Skeletal muscle satellite cell (primary cell): Measurements from ENCODE around the gene BRSK2.
"Not testable (repeated sequence)": the region's sequence is repeated elsewhere in the genome, so short reads cannot be mapped to it uniquely, and the experiment has no call there.

Experiments
- H3K27me3 ChIP-seq: 2 replicates; pipeline ENCODE4 v1.7.0; 2013; ENCODE audit warnings: low read length; ENCODE audit not compliant: control insufficient read depth, insufficient read depth
- H3K36me3 ChIP-seq: 2 replicates; pipeline ENCODE4 v1.7.0; 2013; ENCODE audit warnings: mild to moderate bottlenecking, control low read depth, low read length; ENCODE audit not compliant: insufficient read depth
- H3K4me1 ChIP-seq: 2 replicates; pipeline ENCODE4 v1.7.0; 2013; ENCODE audit warnings: low read length; ENCODE audit not compliant: control insufficient read depth, insufficient read depth
- H3K4me2 ChIP-seq: 2 replicates; pipeline ENCODE4 v1.7.0; 2013; ENCODE audit warnings: mild to moderate bottlenecking, low read length
- H3K4me3 ChIP-seq: 2 replicates; pipeline ENCODE4 v1.7.0; 2013; ENCODE audit warnings: low read length
- H3K9ac ChIP-seq: 2 replicates; pipeline ENCODE4 v1.7.0; 2013; ENCODE audit warnings: mild to moderate bottlenecking, low read depth, low read length, moderate library complexity
- H3K9me3 ChIP-seq: replicated peaks from 2 replicates; pipeline ENCODE4 v1.7.0; 2013; ENCODE audit warnings: mild to moderate bottlenecking, control low read depth, low read length

Gene BRSK2

GRCh38 chr11:1422481-1422880, 32.7 kb downstream of the BRSK2 start:
- Histone ChIP-seq H3K36me3 (no peaks in the 10 kb centered on the region), H3K9ac (no peak overlapping the region), H3K4me3 (no peak overlapping the region), H3K4me1 (no peaks in the 10 kb centered on the region), H3K9me3 (peaks cover 10% of the 10 kb centered on the region), H3K27me3 (no peaks in the 10 kb centered on the region), H3K4me2 (no peak overlapping the region)

DNA sequence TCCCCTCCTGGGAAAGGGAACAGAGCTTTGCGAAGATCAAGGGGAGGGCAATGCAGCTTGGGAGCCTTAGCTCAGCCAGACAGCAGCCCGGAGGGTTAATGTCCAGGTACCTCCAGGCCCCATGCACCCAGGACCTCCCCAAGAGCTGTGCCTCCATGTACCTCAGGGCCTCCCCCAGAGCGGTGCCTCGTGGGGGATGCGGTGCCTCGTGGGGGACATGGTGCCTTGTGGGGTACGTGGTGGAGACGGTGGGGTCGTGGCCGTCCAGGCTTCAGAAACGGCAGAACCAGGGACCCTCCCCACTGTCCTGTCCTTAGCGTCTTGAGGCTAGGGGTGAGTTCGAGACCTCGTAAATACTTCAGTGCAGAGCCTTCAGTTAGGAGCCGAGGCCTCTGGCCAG, 33.2 kb downstream of the BRSK2 start:
- no peak overlapping the region for H3K9ac ChIP-seq
- H3K4me2 ChIP-seq, result no peak overlapping the region
- H3K27me3 ChIP-seq, result no peaks in the 10 kb centered on the region
- no peaks in the 10 kb centered on the region for H3K36me3 ChIP-seq
- H3K4me1 ChIP-seq, result no peaks in the 10 kb centered on the region
- H3K9me3 ChIP-seq, result peaks cover 8% of the 10 kb centered on the region
- H3K4me3 ChIP-seq, result no peak overlapping the region

DNA sequence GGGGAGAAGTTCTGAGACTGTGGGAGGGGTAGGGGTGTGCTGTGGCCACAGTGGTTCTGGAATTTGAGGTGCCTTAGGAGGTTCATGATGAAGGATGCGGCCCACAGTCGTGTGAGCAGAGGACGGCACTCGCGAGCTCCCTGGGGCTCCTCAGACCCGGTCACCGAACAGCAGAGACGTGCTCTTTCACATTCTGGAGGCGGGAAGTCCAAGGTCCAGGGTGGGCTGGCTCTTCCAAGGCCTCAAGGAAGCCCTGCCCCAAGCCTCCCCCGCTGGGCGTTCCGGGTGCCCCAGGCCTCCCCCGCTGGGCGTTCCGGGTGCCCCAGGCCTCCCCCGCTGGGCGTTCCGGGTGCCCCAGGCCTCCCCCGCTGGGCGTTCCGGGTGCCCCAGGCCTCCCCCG, 33.7 kb downstream of the BRSK2 start:
- H3K9ac ChIP-seq, H3K4me3 ChIP-seq, H3K9me3 ChIP-seq, H3K27me3 ChIP-seq, H3K4me2 ChIP-seq, H3K36me3 ChIP-seq, H3K4me1 ChIP-seq: not testable (repeated sequence)

DNA sequence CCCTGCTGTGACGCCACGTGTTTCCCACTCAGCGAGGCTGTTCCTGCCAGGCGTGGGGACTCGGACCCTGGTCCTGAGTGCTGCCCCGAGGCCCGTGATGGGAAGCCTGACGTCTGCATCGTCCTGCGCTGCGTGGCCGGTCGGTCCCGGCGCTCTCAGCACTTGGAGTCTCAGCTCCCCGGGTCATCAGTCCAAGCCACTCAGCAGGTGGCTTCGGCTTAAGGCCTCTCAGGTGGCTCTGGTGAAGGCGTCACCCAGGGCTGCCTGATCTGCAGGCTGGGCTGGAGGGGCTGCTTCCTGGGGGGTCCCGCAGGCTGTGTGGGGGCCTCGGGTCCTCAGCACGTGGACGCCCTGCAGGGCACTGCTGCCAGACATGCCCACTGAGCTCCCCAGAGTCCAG, 35.3 kb downstream of the BRSK2 start:
- no peaks in the 10 kb centered on the region for H3K36me3 ChIP-seq
- H3K27me3 ChIP-seq, result no peaks in the 10 kb centered on the region
- H3K9me3 ChIP-seq, result no peaks in the 10 kb centered on the region
- H3K9ac ChIP-seq, result no peak overlapping the region
- no peaks in the 10 kb centered on the region for H3K4me1 ChIP-seq
- no peak overlapping the region for H3K4me2 ChIP-seq
- no peak overlapping the region for H3K4me3 ChIP-seq

- Histone ChIP-seq H3K4me1 (no peaks in the 10 kb centered on the region), H3K36me3 (no peaks in the 10 kb centered on the region), H3K9ac (no peak overlapping the region), H3K9me3 (no peaks in the 10 kb centered on the region), H3K4me3 (no peak overlapping the region), H3K27me3 (no peaks in the 10 kb centered on the region), H3K4me2 (no peak overlapping the region)
These were observed 35.7 kb downstream of the BRSK2 start for GRCh38 chr11:1425439-1425838.

DNA sequence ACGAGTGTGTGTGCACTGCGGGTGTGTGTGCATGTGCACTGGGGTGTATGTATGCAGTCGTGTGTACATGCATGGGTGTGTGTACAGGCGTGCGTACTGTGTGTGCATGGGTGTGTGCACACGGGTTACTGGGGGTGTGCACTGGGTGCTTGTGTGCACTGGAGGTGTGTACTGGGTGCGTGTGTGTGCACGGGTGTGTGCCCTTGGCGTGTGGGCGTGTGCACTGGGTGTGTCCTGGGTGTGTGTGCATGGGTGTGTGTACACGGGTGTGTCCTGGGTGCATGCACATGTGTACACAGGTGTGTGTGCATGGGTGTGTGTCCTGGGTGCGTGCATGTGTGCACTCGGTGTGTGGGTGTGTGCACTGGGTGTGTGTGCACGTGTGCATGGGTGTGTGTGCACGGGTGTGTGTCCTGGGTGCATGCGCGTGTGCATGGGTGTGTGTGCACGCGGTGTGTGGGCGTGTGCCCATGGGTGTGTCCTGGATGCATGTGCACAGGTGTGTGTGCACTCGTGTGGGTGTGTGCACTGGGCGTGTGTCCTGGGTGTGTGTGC, 39.1 kb downstream of the BRSK2 start:
- Histone ChIP-seq H3K9me3 (no peaks in the 10 kb centered on the region), H3K27me3 (no peaks in the 10 kb centered on the region), H3K36me3 (no peaks in the 10 kb centered on the region), H3K4me2 (no peak overlapping the region), H3K9ac (no peak overlapping the region), H3K4me3 (no peak overlapping the region), H3K4me1 (no peaks in the 10 kb centered on the region)

- Histone ChIP-seq H3K36me3 (no peaks in the 10 kb centered on the region), H3K4me3 (no peak overlapping the region), H3K9ac (no peak overlapping the region), H3K27me3 (peaks cover 4% of the 10 kb centered on the region), H3K9me3 (no peaks in the 10 kb centered on the region), H3K4me2 (no peak overlapping the region), H3K4me1 (no peaks in the 10 kb centered on the region)
These were observed 43.8 kb downstream of the BRSK2 start for GRCh38 chr11:1433568-1433967.

- H3K9ac ChIP-seq, result no peak overlapping the region
- no peaks in the 10 kb centered on the region for H3K4me1 ChIP-seq
- peaks cover 4% of the 10 kb centered on the region for H3K27me3 ChIP-seq
- no peak overlapping the region for H3K4me3 ChIP-seq
- H3K4me2 ChIP-seq, result no peak overlapping the region
- no peaks in the 10 kb centered on the region for H3K36me3 ChIP-seq
- no peaks in the 10 kb centered on the region for H3K9me3 ChIP-seq
These were observed 44.4 kb downstream of the BRSK2 start for GRCh38 chr11:1433977-1434640.

GRCh38 chr11:1435479-1435819, 45.7 kb downstream of the BRSK2 start:
- H3K9me3 ChIP-seq, H3K27me3 ChIP-seq, H3K4me2 ChIP-seq, H3K36me3 ChIP-seq, H3K4me3 ChIP-seq, H3K9ac ChIP-seq, H3K4me1 ChIP-seq: not testable (repeated sequence)

- no peaks in the 10 kb centered on the region for H3K36me3 ChIP-seq
- H3K27me3 ChIP-seq, result peaks cover 7% of the 10 kb centered on the region
- H3K4me1 ChIP-seq, result no peaks in the 10 kb centered on the region
- H3K9ac ChIP-seq, result no peak overlapping the region
- H3K9me3 ChIP-seq, result no peaks in the 10 kb centered on the region
- no peak overlapping the region for H3K4me2 ChIP-seq
- H3K4me3 ChIP-seq, result no peak overlapping the region
These were observed 46.2 kb downstream of the BRSK2 start for GRCh38 chr11:1435820-1436467.

- Histone ChIP-seq H3K4me2 (no peak overlapping the region), H3K4me1 (no peaks in the 10 kb centered on the region), H3K36me3 (no peaks in the 10 kb centered on the region), H3K4me3 (no peak overlapping the region), H3K27me3 (peaks cover 7% of the 10 kb centered on the region), H3K9ac (no peak overlapping the region), H3K9me3 (no peaks in the 10 kb centered on the region)
These were observed 46.8 kb downstream of the BRSK2 start for GRCh38 chr11:1436468-1437039.

GRCh38 chr11:1437500-1437899, 47.8 kb downstream of the BRSK2 start:
- H3K36me3 ChIP-seq, result no peaks in the 10 kb centered on the region
- H3K4me1 ChIP-seq, result no peaks in the 10 kb centered on the region
- H3K9me3 ChIP-seq, result no peaks in the 10 kb centered on the region
- H3K27me3 ChIP-seq, result peaks cover 7% of the 10 kb centered on the region
- H3K4me3 ChIP-seq, result no peak overlapping the region
- no peak overlapping the region for H3K4me2 ChIP-seq
- no peak overlapping the region for H3K9ac ChIP-seq
